Measurements from ENCODE around the gene FASTK.

Gene FASTK

GRCh38 chr7:151101621-151102396 is 21.2 kb upstream of the FASTK start:
- DNase-seq (ENCODE audit: extremely low spot score, insufficient read length, low read depth): no peak
- FAIRE-seq: no peak

- FAIRE-seq (no peak), DNase-seq (ENCODE audit: extremely low spot score, insufficient read length, low read depth) (no peak)
Observed at GRCh38 chr7:151100921-151101320, 20.3 kb upstream of the FASTK start.

GRCh38 chr7:151099486-151100211 is 19.0 kb upstream of the FASTK start:
- DNase-seq (ENCODE audit: extremely low spot score, insufficient read length, low read depth): no peak
- no peak for FAIRE-seq

DNA sequence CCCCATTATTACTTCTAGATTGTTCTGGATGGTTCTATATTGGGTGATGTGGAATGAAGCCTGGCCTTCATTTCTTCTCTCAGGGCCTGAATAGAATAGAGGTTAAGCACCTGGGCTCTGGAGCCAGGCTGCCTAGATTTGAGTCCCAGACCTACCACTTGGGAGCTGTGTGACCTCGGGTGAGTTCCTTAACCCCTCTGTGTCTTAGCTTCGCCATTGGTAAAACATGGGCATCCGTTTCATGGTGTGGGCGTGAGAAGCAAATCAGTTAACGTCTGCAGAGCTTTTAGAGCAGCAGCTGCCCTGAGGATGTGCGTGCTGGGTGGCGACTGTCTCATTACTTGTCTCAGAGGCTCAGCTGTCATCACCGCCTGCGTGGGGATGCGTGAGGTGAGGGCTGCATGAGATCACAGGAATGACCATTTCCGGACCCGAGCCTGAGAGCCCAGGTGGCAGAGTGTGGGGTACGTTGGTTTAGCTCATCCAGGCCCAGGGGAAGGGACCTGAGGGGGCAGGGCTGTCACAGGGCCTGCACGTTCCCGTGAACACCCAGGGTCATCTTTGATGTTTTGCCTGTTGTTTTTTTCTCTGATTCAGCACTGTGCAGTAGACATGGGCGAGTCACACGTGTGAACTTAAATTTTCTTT is 15.3 kb upstream of the FASTK start:
- FAIRE-seq: no peak
- no peak for DNase-seq (ENCODE audit: extremely low spot score, insufficient read length, low read depth)

DNA sequence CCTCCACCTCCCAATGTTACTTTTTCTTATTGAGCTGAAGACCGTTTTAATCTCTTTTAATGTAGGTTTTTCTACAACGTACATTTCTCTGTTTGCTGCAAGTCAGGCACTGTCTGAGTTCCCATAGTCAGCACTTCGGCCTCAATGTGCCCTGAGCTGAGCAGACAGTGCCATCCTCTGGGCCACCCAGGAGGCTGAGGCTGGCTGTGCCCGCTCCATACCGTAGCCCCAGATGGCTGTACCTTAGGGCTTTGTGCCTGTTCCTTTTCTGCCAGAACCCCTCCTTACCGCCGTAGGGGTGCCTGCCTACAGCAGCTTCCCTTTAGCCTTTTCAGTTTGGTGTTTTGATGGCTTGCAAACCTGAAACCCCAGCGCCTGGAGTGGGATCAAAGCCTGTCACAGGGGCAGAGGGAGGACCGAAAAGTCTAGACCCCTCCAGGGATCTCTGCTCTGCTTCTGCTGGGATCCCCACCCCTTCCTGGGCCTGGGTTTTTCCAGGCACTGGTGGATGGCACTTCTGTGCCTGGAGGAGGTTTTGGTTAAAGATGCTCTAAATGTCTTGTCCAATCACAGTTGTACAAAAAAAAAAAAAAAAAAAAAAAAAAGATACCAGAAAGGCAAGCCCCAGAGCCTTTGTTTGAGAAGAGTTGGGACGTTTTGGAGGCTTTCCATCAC is 14.7 kb upstream of the FASTK start:
- FAIRE-seq: no peak
- no peak for DNase-seq (ENCODE audit: extremely low spot score, insufficient read length, low read depth)

GRCh38 chr7:151094675-151095074 is 14.1 kb upstream of the FASTK start:
- FAIRE-seq (no peak), DNase-seq (ENCODE audit: extremely low spot score, insufficient read length, low read depth) (no peak)

DNA sequence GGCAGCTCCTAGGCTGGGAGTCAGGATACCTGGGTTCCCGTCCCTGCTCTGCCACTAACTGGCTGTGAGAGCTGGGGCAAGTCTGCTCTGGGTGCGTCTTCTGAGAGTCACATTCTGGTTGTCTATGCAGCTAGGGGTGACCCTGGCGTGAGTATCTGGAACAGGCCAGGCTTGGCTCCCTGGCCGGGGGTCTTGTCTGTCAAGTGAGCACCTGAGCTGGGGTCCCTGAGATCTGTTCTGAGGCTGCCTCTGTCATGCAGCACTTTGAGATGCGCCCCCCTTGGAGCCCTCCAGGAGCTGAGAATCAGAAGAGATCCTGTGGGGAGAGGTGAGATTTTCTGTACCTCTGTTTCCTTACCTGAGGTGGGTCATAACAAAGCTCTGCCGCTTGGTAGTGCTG is 13.1 kb upstream of the FASTK start:
- no peak for FAIRE-seq

DNA sequence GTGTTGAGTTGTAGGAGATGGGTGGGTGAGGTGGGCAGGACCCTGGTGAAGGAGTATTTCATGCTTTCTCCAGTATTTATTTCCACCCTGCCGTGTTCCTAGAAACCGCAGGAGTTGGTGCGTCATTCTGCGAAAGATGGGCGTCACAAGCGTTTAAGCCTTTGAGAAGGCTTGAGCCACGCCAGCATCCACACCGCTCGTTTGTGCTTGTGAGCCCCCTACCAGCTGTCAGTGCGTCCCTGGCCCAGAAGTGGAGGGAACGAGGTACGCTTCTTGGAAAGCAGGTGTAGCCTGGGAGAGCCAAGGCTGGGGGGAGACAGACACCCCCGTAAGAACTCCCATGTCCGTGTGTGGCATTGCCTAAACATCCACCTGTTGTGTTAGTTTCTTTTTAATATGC is 11.4 kb upstream of the FASTK start:
- no peak for DNase-seq (ENCODE audit: extremely low spot score, insufficient read length, low read depth)
- FAIRE-seq: no peak

More for the DNA sequence above, 13.1 kb upstream of the FASTK start:
- no peak for DNase-seq (ENCODE audit: extremely low spot score, insufficient read length, low read depth)

GRCh38 chr7:151091431-151091830 is 10.8 kb upstream of the FASTK start:
- DNase-seq (ENCODE audit: extremely low spot score, insufficient read length, low read depth): no peak
- no peak for FAIRE-seq

- DNase-seq (ENCODE audit: extremely low spot score, insufficient read length, low read depth): no peak
- FAIRE-seq: no peak
Observed at GRCh38 chr7:151091003-151091402, 10.4 kb upstream of the FASTK start.

GRCh38 chr7:151089893-151090730 is 9.5 kb upstream of the FASTK start:
- FAIRE-seq (no peak), DNase-seq (ENCODE audit: extremely low spot score, insufficient read length, low read depth) (no peak)

GRCh38 chr7:151088856-151089699 is 8.5 kb upstream of the FASTK start:
- no peak for FAIRE-seq

DNA sequence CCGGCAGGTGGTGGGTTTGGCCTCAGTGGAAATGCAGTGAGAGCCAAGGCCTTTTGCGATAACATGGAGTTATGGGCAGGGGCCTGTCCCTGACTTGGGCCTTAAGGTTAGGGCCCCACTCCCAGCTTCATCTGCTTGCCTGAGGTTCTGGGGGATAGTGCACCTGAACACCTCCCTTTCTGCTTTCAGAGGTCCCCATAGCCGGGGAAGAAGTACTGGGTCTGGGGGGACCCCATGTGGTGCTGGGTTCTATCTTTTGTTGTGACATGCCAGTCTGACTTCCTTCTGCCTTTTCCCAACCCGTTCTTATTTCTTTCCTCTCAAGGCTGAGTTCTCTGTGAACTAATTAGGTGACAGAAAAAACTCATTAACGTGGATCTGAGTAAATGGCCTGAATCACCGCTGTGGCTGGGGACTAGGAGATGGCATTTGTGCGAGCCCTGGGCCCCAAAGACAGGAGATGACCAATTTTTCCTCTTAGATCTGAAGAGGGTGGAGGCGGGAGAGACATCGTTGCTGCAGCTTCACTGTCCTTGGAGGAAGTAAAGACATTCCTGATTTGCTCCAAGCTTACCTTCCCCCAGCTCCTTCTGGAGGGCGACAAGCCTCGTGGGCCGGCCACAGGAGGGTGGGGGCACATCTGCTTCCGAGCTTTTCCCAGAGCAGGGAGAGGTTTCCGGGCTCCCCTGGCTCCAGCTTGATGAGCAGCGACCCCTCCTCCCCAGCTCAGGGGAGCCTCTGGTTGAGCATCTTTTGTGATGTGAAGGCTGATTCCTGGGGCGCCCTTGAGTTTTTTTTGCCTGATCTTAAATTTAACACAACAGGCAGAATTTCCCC is 7.6 kb upstream of the FASTK start:
- no peak for DNase-seq (ENCODE audit: extremely low spot score, insufficient read length, low read depth)
- FAIRE-seq: no peak

More at GRCh38 chr7:151088856-151089699, 8.5 kb upstream of the FASTK start:
- DNase-seq (ENCODE audit: extremely low spot score, insufficient read length, low read depth): no peak

DNA sequence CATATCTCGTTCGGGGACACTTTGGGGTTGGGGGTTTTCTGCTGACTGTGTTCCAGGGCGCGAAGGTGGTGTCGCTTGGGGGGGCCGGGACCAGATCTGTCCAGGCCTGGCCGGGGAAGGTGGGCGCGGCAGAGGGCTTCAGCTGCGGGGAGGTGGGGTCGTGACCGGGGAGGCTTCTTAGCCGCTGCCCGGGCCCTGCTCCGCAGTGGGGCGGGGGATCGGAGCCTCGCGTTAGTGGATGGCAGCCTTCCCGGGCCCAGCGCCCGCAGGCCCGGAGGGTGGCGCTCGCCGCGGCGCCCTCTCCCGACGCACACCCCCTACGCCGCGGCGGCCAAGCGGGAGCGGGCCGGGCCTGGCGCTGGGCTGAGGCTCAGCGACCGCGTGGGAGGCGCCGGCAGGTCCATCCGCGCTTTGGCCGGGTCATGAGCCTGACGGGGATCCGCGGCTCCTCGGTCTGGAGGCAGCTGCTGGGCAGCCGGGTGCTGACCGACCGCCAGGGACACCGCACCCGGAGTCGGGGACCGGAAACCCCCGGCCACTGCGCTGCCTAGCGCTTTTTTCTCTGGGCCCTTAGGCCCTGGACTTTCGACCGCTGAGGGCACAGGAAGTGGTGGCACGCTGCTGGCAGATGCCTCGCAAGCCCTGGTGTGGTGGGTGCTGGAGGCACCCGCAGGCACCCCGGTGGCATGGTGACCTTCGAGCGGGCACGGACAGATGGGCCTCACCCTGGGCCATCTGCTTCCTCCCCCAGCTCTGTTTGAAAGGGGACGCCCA is 6.8 kb upstream of the FASTK start:
- FAIRE-seq (no peak), DNase-seq (ENCODE audit: extremely low spot score, insufficient read length, low read depth) (no peak)

DNA sequence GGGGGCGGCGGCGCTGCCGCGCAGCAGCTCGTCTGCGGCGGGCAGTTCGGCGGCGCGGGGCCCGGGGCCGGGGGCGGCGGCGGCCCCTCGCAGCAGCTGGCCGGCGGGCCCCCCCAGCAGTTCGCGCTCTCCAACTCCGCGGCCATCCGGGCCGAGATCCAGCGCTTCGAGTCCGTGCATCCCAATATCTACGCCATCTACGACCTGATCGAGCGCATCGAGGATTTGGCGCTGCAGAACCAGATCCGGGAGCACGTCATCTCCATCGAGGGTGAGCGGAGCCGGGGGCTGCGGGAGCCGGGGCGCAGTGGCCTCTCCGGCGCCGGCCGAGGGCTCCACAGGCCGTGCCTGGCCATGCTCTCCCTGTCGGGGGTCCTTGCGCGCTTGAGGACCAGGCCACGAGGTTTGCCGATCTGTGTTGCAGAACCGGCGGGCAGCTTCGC is 6.2 kb upstream of the FASTK start:
- FAIRE-seq (no peak), DNase-seq (ENCODE audit: extremely low spot score, insufficient read length, low read depth) (no peak)

DNA sequence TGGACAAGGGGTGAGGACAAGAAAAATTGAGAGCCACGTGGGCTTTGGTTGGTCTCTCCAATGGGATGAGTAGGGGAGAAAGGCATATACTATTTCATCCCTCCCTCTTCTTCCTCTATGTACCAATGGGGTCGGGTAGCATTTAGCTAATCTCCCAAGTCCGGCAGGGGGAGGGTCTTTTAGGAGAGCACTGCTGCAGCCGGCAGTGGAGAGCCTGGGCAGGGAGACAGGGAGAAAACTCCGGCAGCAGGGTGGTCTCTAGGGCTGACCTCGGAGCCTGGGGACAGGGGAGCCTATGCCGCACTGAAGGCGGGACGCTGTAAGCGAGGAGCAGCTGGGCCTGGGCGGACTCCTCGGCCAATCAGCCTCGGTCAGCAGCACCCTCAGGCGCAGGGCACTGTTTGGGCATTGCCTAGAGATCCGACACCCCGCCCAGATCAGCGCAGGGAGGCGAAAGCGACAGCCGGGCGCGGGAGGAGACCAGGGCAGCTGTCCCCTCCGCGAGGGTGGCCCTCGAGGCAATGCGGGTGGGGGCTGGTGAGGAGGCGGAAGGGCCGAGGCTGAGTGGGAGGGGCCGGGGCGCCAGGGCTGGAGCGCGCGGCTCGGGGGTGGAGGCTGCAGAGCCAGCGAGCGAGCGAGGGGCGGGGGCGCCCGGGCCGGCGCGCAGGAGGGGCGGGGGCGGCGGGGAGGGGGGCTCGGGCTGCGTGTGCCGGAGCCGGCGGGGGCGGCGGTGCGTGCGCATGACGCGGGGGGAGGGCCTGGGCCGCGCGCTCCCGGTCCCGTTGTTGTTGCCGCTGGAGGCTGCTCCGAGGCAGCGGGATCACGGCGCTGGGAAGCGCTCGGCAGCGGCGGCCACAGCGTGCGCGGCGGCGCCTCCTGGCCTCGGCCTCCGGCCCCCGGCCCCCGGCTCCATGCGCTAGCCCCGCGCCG is 5.3 kb upstream of the FASTK start, which contains the start of gene AGAP3:
TSS of gene AGAP3 (plus strand) at position 785 of the 930 bp plus-strand sequence. CDS start 267 bp downstream, outside the sequence.
- FAIRE-seq (no peak), DNase-seq (ENCODE audit: extremely low spot score, insufficient read length, low read depth) (peak; percentile 73)
